ENCODE results near the gene NEK4. TPM values are rescaled to one million over a fixed set of nuclear protein-coding genes. Genes with fewer than 3 reads are reported as not detected.

NEK4 gene
- total RNA-seq: 20.4 TPM
- long read RNA-seq, full-length matches to known transcripts: 5 of 6 reads
- long read RNA-seq, partial matches to known transcripts: 1 of 6 reads
- long read RNA-seq, other reads (novel, unspliced or antisense): 0 of 6 reads

DNA sequence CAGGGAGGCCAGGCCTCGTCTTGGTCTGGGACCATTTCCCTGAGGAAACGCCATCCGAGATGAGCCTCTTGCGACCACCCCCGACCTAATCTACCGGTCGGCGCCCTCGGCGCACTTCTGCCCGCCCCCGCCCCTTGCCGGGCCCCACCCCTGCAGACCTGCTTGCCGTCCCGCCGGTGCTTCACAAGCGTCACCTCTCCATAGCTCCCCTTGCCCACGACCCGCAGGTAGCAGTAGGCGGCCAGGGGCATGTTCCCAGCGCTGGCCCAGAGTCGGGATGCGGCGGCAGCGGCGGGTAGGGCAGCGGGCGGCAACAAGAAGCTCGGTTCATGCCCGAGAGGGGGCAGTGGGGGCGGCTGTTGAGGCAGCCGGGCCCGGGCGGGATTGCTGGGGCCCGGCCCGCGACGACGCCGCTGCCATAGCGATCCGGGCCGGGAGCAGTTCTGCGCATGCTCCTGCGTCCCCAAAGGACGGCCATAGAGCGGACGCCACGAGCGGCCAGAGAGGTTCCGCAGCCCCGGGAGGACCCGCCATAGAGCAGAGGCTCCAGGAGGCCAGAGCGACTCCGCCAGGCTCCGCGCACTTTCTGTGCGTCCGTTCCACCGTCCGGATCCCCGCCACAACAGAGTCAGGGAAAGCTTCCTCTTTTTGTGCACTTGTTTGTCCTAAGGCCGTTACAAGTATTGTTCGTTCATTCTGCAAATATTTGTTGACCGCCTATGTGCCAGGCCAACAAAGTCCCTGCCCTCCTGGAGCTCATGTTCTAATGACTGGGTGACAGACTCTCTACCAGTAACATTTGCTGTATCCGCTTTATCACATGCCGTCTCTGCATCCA lies at the start of gene NEK4:
Gene NEK4, minus strand, starts transcription at position 445 of the 838 bp plus-strand sequence. Its CDS starts 194 bp downstream, at position 251.
- DNase-seq (ENCODE audit: missing footprints) (peak; percentile 97), ATAC-seq (peak; percentile 100)
- intact Hi-C loops (cut with DNase I): loop anchor here (2.0 to 5.0 kb wide), 2 partner anchors 63 to 126 kb away; partner anchors contain the start of genes GLT8D1, SPCS1 and STIMATE

DNA sequence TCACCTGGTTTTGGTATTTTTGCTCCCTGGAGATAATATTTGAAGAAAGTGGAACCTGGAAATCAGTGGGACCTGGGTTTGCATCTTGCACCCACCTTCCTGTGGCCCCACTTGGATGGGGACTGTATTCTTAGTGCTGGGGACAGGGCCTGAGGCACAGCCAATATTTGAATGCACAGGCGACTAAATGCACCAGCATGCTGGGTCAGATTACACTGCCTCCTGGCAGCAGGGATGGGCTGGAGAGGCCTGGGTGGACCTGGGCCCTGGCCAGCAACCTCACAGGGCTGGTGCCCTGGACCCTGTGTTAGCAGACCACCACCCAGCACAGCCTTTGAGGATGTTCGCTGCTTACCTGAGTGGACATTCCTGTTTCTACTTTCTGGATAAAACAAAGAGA lies 49.2 kb upstream of the NEK4 start:
- intact Hi-C loops (cut with DNase I): no loop called here
- no peak for ATAC-seq
- DNase-seq (ENCODE audit: missing footprints): no peak

DNA sequence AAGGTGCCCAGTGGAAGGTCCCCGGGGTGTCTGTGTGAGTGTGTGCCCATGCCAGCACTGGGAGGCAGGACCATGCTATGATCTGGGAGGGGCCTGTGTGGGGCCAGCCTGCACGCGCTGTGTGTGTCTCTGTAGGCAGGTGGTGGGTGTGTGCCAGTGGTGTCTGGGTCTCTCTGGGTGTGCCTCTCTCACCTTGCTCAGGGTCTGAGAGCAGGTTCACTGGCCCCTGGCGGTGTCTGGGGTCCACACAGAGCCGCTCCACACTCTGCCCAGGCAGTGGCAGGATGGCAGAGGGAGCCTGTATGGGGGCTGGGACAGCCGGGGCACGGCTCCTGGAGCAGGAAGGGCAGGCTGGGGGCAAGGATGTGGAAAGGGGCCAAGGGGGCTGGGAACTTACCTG lies 47.1 kb upstream of the NEK4 start:
- no peak for DNase-seq (ENCODE audit: missing footprints)
- peak; percentile 21 for ATAC-seq
- intact Hi-C loops (cut with DNase I): no loop called here

DNA sequence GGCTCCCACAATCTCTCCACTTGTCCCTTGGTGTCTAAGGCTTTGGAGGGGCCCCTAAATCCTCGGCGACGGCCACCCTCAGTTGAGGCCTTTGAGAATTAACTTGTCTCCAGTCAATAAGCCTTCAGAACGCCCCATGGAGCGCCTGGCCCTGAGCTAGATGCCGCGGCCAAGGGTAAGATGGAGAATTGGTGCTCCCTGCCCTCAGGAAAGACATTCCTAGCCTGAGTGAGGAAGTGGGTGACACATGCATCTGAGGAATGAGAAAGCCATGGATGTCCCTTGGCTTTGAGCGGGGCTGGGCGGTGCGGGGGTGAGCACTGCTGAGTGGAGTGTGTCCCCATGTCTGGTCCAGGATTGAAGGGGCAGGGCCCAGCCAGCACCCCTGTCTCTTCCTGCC lies 46.5 kb upstream of the NEK4 start:
- no peak for ATAC-seq
- intact Hi-C loops (cut with DNase I): no loop called here
- DNase-seq (ENCODE audit: missing footprints): no peak

DNA sequence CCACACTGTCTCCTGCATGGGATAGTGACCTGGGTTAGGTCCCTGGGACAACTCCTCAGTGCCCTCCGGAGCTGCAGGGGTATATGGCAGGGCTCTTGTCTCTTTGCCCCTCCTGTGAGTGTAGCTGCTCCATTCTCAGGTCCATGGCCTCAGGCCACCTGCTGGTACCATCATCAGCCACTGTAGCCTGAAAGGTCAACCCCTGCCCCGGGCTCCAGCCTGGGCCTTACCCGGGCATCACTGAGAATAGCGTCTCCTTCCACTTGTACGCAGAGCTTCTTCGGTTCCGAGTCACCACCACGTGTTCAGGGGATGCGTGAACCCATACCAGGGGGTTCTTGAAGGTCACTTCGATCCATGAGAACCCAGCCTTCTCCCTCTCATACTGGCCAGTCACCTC lies 45.9 kb upstream of the NEK4 start:
- no peak for ATAC-seq
- intact Hi-C loops (cut with DNase I): no loop called here

DNA sequence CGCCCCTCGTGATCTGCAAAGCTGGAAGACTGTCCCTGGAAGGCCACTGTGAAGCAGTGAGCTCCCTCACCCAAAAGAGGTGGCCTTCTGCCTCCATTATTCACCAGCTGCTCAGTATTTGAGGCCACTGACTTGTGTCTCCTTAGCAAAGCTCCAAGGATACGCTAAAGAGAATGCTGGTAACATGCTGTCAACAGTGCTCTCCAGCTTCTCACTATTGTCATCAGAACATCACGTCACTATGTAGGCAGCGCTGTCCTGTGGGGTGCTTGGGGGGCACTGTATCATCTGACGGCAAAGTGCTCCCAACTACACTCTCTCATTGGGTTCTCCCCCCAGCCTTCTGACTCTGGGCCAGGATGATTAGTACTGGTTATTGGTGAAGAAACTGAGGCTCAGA lies 45.5 kb upstream of the NEK4 start:
- ATAC-seq (no peak), DNase-seq (ENCODE audit: missing footprints) (no peak)
- intact Hi-C loops (cut with DNase I): no loop called here

More for the DNA sequence above, 45.9 kb upstream of the NEK4 start:
- DNase-seq (ENCODE audit: missing footprints): no peak

DNA sequence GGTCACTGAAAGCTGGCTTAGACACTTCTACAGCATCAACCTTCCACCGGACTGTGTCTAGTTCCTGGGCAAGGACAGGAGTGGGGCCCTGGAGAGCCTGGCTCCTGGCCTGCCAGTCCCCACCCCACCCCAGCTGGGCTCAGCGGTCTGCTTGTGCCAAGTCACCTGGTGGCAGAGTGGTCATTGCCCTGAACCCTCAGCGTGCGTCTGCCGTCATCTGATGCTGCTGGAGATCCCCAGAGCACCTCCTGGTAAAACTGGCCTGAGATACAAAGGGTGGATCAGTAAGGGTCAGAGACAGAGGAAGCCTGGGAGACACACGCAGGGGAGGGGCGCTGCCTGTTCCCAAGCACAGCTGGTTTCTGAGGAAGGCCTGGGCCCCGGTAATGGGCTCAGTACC lies 43.1 kb upstream of the NEK4 start:
- ATAC-seq (no peak), DNase-seq (ENCODE audit: missing footprints) (no peak)
- intact Hi-C loops (cut with DNase I): no loop called here

DNA sequence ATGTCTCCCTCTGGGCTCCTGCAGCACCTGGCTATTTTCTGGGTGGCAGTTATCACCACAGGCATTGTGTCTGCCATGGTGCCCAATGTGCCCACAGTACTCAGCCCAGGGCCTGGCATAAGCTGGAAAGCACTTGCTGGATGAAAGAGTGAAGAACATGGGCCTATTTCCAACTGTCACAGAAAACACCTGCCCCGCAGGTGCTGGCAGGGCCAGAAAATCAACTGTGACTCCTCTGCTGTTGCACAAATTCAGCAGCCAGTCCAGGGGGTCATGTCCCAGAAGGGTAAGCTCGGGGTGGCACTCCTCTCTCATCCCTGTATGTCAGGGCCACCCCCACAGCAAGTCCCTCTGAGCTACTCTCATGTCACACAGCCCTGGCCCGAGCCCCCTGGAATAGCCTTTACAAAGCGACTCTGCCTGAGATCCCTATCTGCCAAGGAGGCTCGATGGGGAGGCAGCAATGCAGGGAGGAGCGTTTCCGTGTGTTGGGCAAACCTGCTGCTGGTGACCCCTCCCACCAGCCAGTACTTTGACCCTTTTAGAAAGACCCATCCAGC lies 40.8 kb upstream of the NEK4 start:
- no peak for ATAC-seq
- DNase-seq (ENCODE audit: missing footprints): no peak
- intact Hi-C loops (cut with DNase I): no loop called here

DNA sequence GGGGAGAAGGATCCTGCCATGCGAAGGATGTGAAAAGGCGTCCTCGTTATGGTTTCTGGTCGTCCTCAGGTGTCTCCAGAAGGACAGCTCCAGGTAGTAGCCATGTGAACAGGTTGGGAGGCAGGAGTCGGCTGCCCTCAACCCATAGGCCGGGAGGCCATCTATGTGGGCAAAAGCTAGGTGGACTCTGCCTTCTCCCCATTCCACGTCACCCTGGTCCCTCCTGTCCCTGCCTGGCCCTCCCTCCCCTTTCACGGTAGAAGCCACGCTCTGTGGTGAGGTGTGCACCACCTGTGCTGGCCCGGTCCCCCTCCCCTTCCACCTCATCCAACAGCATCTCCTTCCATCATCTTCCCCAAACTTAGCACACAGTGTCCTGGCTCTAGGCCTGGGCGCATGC lies 40.2 kb upstream of the NEK4 start:
- no peak for DNase-seq (ENCODE audit: missing footprints)
- intact Hi-C loops (cut with DNase I): no loop called here
- ATAC-seq: no peak

DNA sequence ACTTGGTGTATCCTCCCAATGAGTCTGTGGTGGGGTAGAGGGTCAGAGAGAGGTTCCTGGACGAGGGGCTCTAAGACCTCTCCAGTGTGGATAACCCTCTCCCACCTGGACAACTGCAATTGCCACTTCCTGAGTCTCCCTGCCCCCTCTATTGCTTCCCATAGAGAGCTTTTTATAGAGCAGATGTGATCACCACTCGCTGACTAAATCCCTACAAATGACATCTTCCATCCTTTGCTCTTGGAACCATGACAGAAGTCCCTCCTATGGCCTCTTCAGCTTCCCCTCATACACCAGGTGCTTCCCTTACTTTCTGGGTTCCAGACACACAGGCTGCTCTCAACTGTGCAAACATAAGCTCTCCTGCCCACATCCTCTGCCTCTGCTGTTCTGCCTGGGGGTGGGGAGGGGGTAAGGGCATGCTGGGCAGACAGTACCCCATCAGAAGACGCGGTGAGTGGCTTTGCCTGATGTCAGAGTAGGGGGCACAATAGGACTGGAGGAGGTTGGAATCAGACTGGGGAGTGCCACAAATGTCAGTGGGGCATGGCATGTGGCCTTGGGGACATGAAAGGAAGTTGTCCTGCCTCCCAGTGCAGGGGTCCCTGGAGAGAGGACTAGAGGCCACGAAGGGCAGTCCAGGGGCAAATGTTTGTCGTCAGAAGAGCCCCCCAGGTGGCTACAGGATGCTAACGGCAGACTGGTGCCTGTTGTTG lies 39.1 kb upstream of the NEK4 start:
- no peak for ATAC-seq
- no peak for DNase-seq (ENCODE audit: missing footprints)
- intact Hi-C loops (cut with DNase I): no loop called here

DNA sequence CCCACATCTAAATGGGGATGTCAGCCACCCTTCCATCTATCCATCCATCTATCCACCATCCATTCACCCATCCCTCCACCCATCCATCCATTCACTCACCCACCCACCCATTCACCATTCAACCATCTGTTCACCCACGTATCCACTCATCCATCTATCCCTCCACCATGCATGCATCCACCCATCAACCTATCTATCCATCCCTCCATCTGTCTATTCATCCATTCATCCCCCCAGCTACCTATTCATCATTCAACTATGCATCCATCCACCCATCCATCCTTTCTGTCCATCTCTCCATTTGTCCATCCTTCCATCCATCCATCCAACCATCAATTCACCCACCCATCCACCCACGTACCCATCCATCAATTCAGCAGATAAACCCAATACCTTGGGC lies 38.4 kb upstream of the NEK4 start:
- intact Hi-C loops (cut with DNase I): no loop called here
- no peak for ATAC-seq

DNA sequence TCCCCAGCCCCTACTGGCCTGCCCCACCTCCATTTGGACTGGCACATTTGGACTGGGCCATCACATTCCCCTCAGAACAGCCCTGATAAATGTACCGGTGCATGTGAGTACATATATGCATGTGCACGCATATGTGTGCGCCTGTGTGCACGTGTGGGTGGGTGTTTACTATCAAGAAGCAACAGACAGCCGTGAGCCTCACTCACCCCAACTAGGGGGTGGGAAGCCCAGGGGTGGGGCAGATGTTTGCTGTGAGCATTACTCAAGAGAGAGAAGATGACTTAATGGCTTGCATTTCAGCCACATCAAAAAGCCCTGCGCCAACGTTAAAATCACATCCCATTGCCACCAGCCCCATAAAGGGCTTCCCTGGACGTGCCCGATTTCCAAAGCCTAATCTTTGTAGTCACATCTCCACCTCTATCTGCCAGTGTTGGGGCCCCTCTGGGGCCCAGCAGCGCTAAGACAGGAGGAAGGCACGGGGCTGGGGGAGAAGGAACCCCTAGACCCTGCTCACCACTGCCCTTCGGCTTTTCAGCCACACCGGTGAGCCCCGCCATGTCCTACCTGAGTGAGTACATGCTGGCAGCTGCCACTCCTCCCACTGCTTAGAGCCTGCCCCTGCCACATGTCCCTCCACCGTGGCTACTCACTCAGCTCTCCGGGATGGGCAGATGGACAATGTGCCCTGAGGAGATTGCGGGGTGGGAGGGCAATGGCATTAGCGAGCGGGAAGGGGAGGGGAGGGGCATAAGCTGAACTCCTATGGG lies 34.7 kb upstream of the NEK4 start:
- no peak for ATAC-seq
- no peak for DNase-seq (ENCODE audit: missing footprints)
- intact Hi-C loops (cut with DNase I): no loop called here

More for the DNA sequence above, 38.4 kb upstream of the NEK4 start:
- no peak for DNase-seq (ENCODE audit: missing footprints)

DNA sequence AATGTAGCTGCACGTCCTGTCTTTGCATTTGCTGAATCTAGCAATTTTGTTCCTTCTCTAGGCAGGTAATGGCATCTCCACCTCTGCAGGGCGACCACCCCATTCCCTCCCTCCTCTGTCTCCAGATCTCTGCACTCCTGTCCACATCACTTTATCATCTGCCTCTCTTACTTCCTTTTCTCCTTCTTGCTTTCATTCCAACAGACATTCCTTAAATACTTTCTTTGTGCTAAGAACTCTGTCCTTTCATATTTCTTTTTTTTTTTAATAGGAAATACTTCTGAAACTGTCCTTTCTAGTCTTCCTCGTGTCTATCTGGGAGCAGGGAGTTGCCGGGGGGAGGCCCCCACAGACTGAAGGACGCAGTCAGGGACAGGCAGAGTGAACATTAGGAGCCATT lies 31.1 kb upstream of the NEK4 start:
- no peak for DNase-seq (ENCODE audit: missing footprints)
- intact Hi-C loops (cut with DNase I): no loop called here

DNA sequence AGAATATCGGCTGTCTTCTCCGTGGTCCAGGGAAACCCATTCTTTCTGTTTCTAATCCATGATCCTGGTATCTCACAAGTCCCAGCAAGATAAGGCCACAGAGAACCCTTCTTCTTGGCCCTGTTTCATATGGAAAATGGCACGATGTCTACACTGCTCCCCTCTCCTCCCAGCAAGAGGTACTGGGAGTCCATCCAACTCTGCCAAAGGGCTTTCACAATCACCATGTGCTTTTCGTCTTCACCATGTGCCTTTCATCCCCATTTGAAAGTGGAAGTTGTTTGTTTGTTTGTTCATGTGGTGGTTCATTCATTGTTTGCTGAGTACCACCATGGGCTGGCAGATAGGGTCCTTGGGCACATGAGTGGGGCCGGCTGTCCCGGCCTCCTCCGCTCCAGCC lies 29.3 kb upstream of the NEK4 start:
- intact Hi-C loops (cut with DNase I): no loop called here
- ATAC-seq: no peak
- DNase-seq (ENCODE audit: missing footprints): no peak

More for the DNA sequence above, 31.1 kb upstream of the NEK4 start:
- no peak for ATAC-seq

DNA sequence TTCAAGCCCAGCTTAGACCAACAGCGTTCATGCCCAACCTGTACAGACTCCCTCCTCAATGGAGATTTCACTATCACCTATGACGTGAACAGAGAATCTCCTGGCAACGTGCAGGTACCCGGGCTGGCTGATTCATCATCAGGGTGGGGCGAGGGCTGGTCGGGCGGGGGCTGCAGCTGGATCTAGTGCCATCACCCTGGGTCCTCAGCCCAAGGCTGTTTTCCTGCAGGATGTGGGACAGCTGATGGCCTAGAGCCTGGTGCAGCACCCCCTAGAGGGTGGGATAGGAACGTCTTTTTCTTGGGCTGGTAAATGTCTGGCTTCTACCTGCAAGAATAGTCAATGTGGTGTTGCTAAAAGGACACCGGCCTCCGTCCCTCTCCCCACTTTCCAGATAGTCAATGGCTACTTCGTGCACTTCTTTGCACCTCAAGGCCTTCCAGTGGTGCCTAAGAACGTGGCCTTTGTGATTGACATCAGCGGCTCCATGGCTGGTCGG lies 28.3 kb upstream of the NEK4 start:
- intact Hi-C loops (cut with DNase I): no loop called here
- ATAC-seq: no peak

DNA sequence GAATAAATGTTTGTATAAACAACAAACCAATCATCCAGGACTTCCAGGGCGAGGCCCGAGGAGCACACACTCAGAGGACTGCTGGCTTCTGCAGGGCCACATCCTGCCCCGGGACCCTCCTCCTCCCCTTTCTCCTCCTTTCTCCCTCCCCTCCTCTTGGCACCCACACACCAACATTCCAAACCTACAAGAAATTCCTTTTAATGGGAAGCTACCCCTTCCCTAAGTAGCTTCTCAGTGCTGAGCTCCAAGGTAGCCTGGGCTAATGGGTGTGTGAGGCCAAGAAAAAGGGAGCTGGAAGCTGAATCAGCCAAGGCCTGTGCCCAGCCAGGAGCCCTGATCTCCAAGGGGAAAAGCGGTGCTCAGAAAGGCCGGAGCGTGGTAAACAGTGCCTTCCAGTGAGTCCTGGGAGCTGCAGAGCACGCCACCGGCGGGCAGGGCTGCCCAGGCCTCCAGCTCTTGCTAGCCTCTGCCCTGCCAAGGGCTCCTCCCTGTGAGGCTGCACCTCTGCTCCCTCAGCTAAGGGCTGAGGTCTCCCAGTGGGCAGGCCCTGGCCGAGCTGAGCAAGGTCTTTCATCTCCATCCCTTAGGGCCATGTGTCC lies 27.7 kb upstream of the NEK4 start:
- DNase-seq (ENCODE audit: missing footprints) (no peak), ATAC-seq (no peak)
- intact Hi-C loops (cut with DNase I): no loop called here

More for the DNA sequence above, 28.3 kb upstream of the NEK4 start:
- no peak for DNase-seq (ENCODE audit: missing footprints)

DNA sequence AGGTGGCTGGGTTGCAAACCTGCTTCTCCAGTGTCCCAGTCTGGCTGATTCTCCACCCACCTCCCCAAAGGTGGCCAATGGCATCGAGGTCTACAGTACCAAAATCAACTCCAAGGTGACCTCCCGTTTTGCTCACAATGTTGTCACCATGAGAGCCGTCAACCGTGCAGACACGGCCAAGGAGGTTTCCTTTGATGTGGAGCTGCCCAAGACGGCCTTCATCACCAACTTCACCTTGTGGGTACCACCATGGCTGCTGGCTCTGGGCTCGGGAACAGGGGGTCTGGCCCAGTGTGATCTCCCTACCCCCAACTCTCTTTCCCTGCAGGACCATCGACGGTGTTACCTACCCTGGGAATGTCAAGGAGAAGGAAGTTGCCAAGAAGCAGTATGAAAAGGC lies 25.7 kb upstream of the NEK4 start:
- DNase-seq (ENCODE audit: missing footprints): peak; percentile 52
- intact Hi-C loops (cut with DNase I): no loop called here
- ATAC-seq: no peak

DNA sequence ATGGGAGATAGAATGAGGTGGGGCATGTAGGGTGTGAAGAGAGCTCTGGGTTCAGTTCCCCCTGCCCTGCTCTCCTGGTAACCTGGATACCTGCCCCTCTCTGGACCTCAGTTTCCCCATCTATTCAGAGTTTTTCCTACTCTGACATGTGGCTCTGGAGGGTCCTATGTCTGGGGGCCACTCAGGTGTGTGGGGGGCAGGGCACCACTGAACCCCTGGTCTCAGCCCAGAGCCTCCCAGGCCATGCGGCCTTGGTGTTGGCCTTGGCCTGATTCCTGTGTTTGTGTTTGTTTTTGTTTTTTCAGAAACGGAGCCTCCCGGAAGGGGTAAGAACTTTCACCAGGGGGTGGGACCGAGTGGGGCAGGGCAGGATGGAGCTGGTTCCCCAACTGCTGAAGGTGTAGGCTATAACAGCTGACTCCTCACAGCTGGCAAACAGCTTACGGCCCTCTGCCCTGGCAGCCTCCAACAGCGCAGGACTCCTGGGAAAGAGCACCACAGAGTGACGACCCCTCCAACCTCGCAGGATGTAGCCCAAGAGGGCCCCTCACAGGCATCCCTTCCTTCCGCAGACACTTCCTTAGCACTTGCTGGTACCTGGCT lies 24.7 kb upstream of the NEK4 start:
- peak; percentile 4 for DNase-seq (ENCODE audit: missing footprints)
- intact Hi-C loops (cut with DNase I): no loop called here
- ATAC-seq: no peak
